DND-41 (cell line): ENCODE measurements around the gene RAB8B.

ENCODE experiments used
- ATAC-seq: fragments of 200-7000 bp; cut with Tn5 transposase; 3 replicates; pipeline ENCODE4 v1.9.1; 2021; ENCODE audit warnings: low read depth; ENCODE audit not compliant: insufficient read depth
- DNase-seq: peaks from one replicate; pipeline ENCODE4 v3.0.0-alpha.2; 2020
- H2AFZ ChIP-seq: 2 replicates; pipeline ENCODE4 v1.6.0; 2012; ENCODE audit warnings: low read depth, low read length
- H3K27ac ChIP-seq: 2 replicates; pipeline ENCODE4 v1.5.1; 2012; ENCODE audit warnings: low read length, inconsistent platforms
- H3K27me3 ChIP-seq: fragments of 200-600 bp; sonication (generic); 2 replicates; pipeline ENCODE4 v1.6.0; 2012; ENCODE audit warnings: low read length, mild to moderate bottlenecking, inconsistent platforms; ENCODE audit not compliant: insufficient read depth, poor library complexity
- H3K36me3 ChIP-seq: 2 replicates; pipeline ENCODE4 v1.5.1; 2012; ENCODE audit warnings: low read length, inconsistent platforms; ENCODE audit not compliant: insufficient read depth
- H3K4me1 ChIP-seq: 2 replicates; pipeline ENCODE4 v1.5.1; 2012; ENCODE audit warnings: mild to moderate bottlenecking, low read length; ENCODE audit not compliant: insufficient read depth
- H3K4me2 ChIP-seq: 2 replicates; pipeline ENCODE4 v1.6.0; 2012; ENCODE audit warnings: mild to moderate bottlenecking, moderate library complexity, low read length, inconsistent platforms; ENCODE audit not compliant: insufficient read depth
- H3K4me3 ChIP-seq, 2 experiments: fragments of 200-600 bp in 1 of 2; shearing (Covaris generic) in 1 of 2; 2 replicates each; pipeline ENCODE4 v1.5.1; 2012 to 2016; ENCODE audit warnings: inconsistent platforms in 2 of 2, low read length in 2 of 2, mild to moderate bottlenecking in 2 of 2, low read depth in 1 of 2, moderate library complexity in 1 of 2
- H3K79me2 ChIP-seq: 2 replicates; pipeline ENCODE4 v1.6.0; 2012; ENCODE audit warnings: low read length, inconsistent platforms; ENCODE audit not compliant: insufficient read depth
- H3K9ac ChIP-seq: 2 replicates; pipeline ENCODE4 v1.6.0; 2012; ENCODE audit warnings: low read depth, mild to moderate bottlenecking, inconsistent platforms, low read length, moderate library complexity
- H3K9me3 ChIP-seq: 2 replicates; pipeline ENCODE4 v1.5.1; 2012; ENCODE audit warnings: low read length, moderate library complexity, mild to moderate bottlenecking, inconsistent platforms; ENCODE audit not compliant: insufficient read depth, severe bottlenecking
- H4K20me1 ChIP-seq: 2 replicates; pipeline ENCODE4 v1.6.0; 2012; ENCODE audit warnings: low read length; ENCODE audit not compliant: insufficient read depth
- EZH2 ChIP-seq: IDR thresholded peaks from 3 replicates; pipeline ENCODE4 v1.6.1; 2012; ENCODE audit warnings: borderline replicate concordance, low read depth, mild to moderate bottlenecking, moderate library complexity, low read length, inconsistent platforms; ENCODE audit not compliant: severe bottlenecking
- TF ChIP-seq, protein P1 (sequence below): IDR thresholded peaks from 2 replicates; pipeline ENCODE4 v1.5.1; 2012; ENCODE audit warnings: borderline replicate concordance, low read length, moderate library complexity, mild to moderate bottlenecking; ENCODE audit not compliant: poor library complexity, severe bottlenecking; ENCODE audit errors: extremely low read depth

RAB8B gene

GRCh38 chr15:63232943-63233342, 43.5 kb downstream of the RAB8B start:
- no peaks in the 10 kb centered on the region for H3K27me3 ChIP-seq
- peaks cover 22% of the 10 kb centered on the region for H3K4me1 ChIP-seq
- no peak overlapping the region for H3K4me3 ChIP-seq
- peaks cover 63% of the 10 kb centered on the region for H3K79me2 ChIP-seq
- DNase-seq (no peak), ATAC-seq (no peak)
- peaks cover 4% of the 10 kb centered on the region; the same call in 1 of the 2 replicates for H4K20me1 ChIP-seq
- H2AFZ ChIP-seq, result no peak overlapping the region
- no peaks in the 10 kb centered on the region for H3K36me3 ChIP-seq
- TF ChIP-seq, protein P1, sequence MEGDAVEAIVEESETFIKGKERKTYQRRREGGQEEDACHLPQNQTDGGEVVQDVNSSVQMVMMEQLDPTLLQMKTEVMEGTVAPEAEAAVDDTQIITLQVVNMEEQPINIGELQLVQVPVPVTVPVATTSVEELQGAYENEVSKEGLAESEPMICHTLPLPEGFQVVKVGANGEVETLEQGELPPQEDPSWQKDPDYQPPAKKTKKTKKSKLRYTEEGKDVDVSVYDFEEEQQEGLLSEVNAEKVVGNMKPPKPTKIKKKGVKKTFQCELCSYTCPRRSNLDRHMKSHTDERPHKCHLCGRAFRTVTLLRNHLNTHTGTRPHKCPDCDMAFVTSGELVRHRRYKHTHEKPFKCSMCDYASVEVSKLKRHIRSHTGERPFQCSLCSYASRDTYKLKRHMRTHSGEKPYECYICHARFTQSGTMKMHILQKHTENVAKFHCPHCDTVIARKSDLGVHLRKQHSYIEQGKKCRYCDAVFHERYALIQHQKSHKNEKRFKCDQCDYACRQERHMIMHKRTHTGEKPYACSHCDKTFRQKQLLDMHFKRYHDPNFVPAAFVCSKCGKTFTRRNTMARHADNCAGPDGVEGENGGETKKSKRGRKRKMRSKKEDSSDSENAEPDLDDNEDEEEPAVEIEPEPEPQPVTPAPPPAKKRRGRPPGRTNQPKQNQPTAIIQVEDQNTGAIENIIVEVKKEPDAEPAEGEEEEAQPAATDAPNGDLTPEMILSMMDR, result no peak
- no peak for TF ChIP-seq EZH2
- no peak overlapping the region for H3K9ac ChIP-seq
- no peak overlapping the region for H3K4me2 ChIP-seq
- H3K9me3 ChIP-seq, result no peaks in the 10 kb centered on the region
- H3K27ac ChIP-seq, result no peak overlapping the region; the same call in 1 of the 2 replicates

- no peak for TF ChIP-seq EZH2
- TF ChIP-seq, protein P1, result no peak
- Histone ChIP-seq H4K20me1 (peaks cover 4% of the 10 kb centered on the region; the same call in 1 of the 2 replicates), H3K27me3 (no peaks in the 10 kb centered on the region), H3K4me3 (no peak overlapping the region), H3K9ac (no peak overlapping the region), H2AFZ (no peak overlapping the region), H3K36me3 (no peaks in the 10 kb centered on the region), H3K4me1 (peaks cover 22% of the 10 kb centered on the region), H3K4me2 (no peak overlapping the region), H3K27ac (no peak overlapping the region), H3K79me2 (peaks cover 63% of the 10 kb centered on the region), H3K9me3 (no peaks in the 10 kb centered on the region)
- DNase-seq (no peak), ATAC-seq (no peak)
Observed at GRCh38 chr15:63233667-63234423, 44.4 kb downstream of the RAB8B start.

GRCh38 chr15:63234451-63234870, 45.1 kb downstream of the RAB8B start:
- Histone ChIP-seq H3K27ac (no peak overlapping the region), H3K9me3 (no peaks in the 10 kb centered on the region), H3K4me3 (no peak overlapping the region), H2AFZ (no peak overlapping the region), H3K36me3 (no peaks in the 10 kb centered on the region), H3K4me1 (peaks cover 22% of the 10 kb centered on the region), H3K4me2 (no peak overlapping the region), H3K79me2 (peaks cover 59% of the 10 kb centered on the region), H3K27me3 (no peaks in the 10 kb centered on the region), H3K9ac (no peak overlapping the region), H4K20me1 (peaks cover 4% of the 10 kb centered on the region; the same call in 1 of the 2 replicates)
- TF ChIP-seq EZH2, result no peak
- TF ChIP-seq, protein P1, result no peak
- no peak for ATAC-seq
- DNase-seq, result no peak
